Measurements from ENCODE around the gene DOK3.

GRCh38 chr5:177516601-177517568 is 7.3 kb upstream of the DOK3 start, which contains the start of gene DDX41:
- no peak for TF ChIP-seq CTCF (IDR thresholded peaks at IDR 0.05)
- no peak for TF ChIP-seq POLR2A (IDR thresholded peaks at IDR 0.05)
